Gastrocnemius medialis (tissue), 4 donors: ENCODE measurements around the gene ZIC3. TPM values are rescaled to one million over a fixed set of nuclear protein-coding genes. Genes with fewer than 3 reads are reported as not detected.

Experiments
- ATAC-seq, 2 donors: fragments of 150-250 bp; one replicate each; pipeline ENCODE4 v1.9.1; 2016
- DNase-seq, 2 donors: peaks; one replicate each; pipeline ENCODE4 v3.0.0-alpha.2; 2019
- H3K27ac ChIP-seq, 4 donors: fragments of 200-600 bp; sonication (generic); 1 replicate in 1 of 4; 2 replicates in 3 of 4; pipeline ENCODE4 v1.5.1; 2016 to 2018; ENCODE audit warnings: mild to moderate bottlenecking in 2 of 4, moderate library complexity in 1 of 4
- H3K27me3 ChIP-seq, 3 donors: fragments of 200-600 bp; sonication (generic) in 2 of 3; 1 replicate in 1 of 3; 2 replicates in 2 of 3; pipeline versions ENCODE4 v1.5.1 to v1.6.0; 2016 to 2019; ENCODE audit warnings: mild to moderate bottlenecking in 1 of 3, moderate library complexity in 1 of 3
- H3K36me3 ChIP-seq, 2 donors: fragments of 200-600 bp; sonication (generic) in 1 of 2; one replicate each; pipeline ENCODE4 v1.5.1; 2017 to 2018
- H3K4me1 ChIP-seq, 2 donors: fragments of 200-600 bp; sonication (generic) in 1 of 2; one replicate each; pipeline ENCODE4 v1.5.1; 2016 to 2017; ENCODE audit warnings: mild to moderate bottlenecking in 2 of 2
- H3K4me3 ChIP-seq, 4 donors: fragments of 200-600 bp; sonication (generic) in 3 of 4; 1 replicate in 1 of 4; 2 replicates in 3 of 4; pipeline ENCODE4 v1.5.1; 2016 to 2019; ENCODE audit warnings: mild to moderate bottlenecking in 2 of 4
- H3K9me3 ChIP-seq, 3 donors: fragments of 200-600 bp; sonication (generic) in 2 of 3; 1 replicate in 1 of 3; 2 replicates in 2 of 3; pipeline ENCODE4 v1.5.1; 2016 to 2019
- CTCF ChIP-seq, 5 experiments: fragments of 450-650 bp in 3 of 5; fragments of 200-600 bp in 2 of 5; sonication (generic) in 2 of 5; IDR thresholded peaks in 4 of 5; conservative IDR thresholded peaks in 1 of 5; 1 replicate in 4 of 5; 2 replicates in 1 of 5; pipeline ENCODE4 v1.5.1; 2016 to 2019; ENCODE audit warnings: antibody characterized with exemption in 5 of 5, mild to moderate bottlenecking in 3 of 5, moderate library complexity in 3 of 5
- POLR2A ChIP-seq, 2 donors: fragments of 450-650 bp; IDR thresholded peaks; one replicate each; pipeline ENCODE4 v1.6.1; 2017; ENCODE audit warnings: antibody characterized with exemption in 2 of 2, mild to moderate bottlenecking in 2 of 2, moderate library complexity in 2 of 2
- in situ Hi-C, 4 donors: fragments of 200-750 bp; cut with MboI; loops; one replicate each; pipeline versions ENCODE4 v1.15.0 to v1.8.0; 2017; ENCODE audit warnings: low sequenced_read_pairs in 4 of 4
- intact Hi-C: fragments of 100-400 bp; cut with DNase I; formaldehyde crosslinking; loops from one replicate; pipeline ENCODE4 v1.15.1; 2023; ENCODE audit warnings: low total_unique reads
- total RNA-seq, 4 donors: library from RNA; depleted of rRNA; stranded (reverse); fragments of >200 nt; gene quantifications; one replicate each; pipeline versions ENCODE4 v1.1.0 to v1.2.3, GENCODE V29; 2016

ZIC3 gene
- total RNA-seq, result not detected

DNA sequence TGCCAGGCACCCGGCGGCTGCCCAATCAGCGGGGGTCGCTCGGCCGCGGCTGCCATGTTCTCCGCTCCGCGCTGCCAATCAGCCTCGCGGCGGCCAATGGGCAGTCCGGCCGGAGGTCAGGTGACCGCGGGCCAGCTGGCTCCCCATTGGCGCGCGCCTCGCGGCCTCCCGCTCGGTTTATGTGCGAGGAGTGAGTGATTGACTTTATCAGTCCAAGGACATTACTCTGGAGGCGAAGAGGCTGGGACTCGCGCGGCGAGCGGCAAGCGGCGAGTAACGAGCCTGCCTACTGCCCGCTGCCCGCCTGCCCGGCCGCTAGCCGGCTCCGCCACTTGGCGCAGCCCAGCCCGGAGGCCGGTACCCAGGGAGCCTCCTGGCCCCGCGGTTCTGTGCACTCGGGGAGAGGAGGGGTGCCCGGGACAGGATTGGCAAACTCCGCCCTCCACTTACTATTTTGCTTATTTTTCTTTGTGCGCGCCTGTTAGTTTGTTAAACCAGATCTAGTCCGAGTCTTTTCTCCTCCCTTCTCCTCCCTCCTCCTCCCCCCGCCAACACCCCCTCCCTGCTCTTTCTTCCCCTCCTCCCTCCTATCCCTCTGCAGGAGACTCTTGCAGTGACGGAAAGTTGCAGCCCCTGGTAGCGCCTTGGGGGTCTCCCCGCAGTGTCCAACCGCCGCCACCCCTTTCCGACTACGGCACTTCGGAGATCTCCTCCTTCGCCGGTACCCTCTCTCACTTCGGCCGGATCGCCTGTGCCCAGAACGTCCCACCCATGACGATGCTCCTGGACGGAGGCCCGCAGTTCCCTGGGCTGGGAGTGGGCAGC lies at the start of gene ZIC3:
TSS of gene ZIC3 (plus strand) at position 207 of the 825 bp plus-strand sequence. CDS start at position 772, 565 bp downstream.
- no peaks in the 10 kb centered on the region for H3K9me3 ChIP-seq
- no peaks in the 10 kb centered on the region for H3K36me3 ChIP-seq
- in situ Hi-C loops (no loop called here), intact Hi-C loops (no loop called here)
- TF ChIP-seq POLR2A (IDR thresholded peaks at IDR 0.05) (no peak), CTCF (IDR thresholded peaks at IDR 0.05 in 4 of 5, conservative IDR thresholded peaks at IDR 0.05 in 1 of 5) (no peak)
- DNase-seq, result peak; percentile 22 to 43
- peak; percentile 77 to 82 for ATAC-seq
- H3K27ac ChIP-seq, result no peak within 1 kb of the TSS
- H3K4me3 ChIP-seq, result peak within 1 kb of the TSS; percentile 54 to 70 (median 56)
- peaks cover 0 to 6% of the 10 kb centered on the region in 2 donors for H3K4me1 ChIP-seq
- H3K27me3 ChIP-seq, result peaks cover 62 to 83% (median 76%) of the 10 kb centered on the region in 3 donors

DNA sequence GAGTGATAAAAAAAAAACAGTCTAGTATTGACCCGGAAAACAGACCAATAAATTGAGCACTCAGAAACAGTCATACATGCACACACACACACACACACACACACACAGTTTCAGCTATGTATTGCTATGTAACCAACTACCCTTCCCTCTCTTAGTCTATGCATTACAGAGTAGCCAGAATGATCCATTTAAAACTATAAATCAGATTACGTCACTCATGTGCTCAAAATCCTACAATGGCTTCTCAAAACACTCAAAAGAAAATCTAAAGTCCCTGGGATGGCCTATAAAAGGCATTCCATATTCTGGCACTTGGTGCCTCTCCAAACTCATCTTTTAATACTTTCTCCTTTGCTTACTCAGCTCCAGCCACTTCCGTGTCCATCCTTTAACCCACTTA lies 46.5 kb upstream of the ZIC3 start:
- no peak for ATAC-seq
- H3K9me3 ChIP-seq, result no peaks in the 10 kb centered on the region
- no peaks in the 10 kb centered on the region for H3K36me3 ChIP-seq
- no peak overlapping the region for H3K27ac ChIP-seq
- in situ Hi-C loops (no loop called here), intact Hi-C loops (no loop called here)
- H3K4me1 ChIP-seq, result no peaks in the 10 kb centered on the region
- H3K4me3 ChIP-seq, result no peak overlapping the region
- H3K27me3 ChIP-seq, result peaks cover 0 to 6% (median 0%) of the 10 kb centered on the region in 3 donors
- TF ChIP-seq CTCF (IDR thresholded peaks at IDR 0.05 in 4 of 5, conservative IDR thresholded peaks at IDR 0.05 in 1 of 5), result no peak
- TF ChIP-seq POLR2A (IDR thresholded peaks at IDR 0.05), result no peak
- DNase-seq, result no peak

DNA sequence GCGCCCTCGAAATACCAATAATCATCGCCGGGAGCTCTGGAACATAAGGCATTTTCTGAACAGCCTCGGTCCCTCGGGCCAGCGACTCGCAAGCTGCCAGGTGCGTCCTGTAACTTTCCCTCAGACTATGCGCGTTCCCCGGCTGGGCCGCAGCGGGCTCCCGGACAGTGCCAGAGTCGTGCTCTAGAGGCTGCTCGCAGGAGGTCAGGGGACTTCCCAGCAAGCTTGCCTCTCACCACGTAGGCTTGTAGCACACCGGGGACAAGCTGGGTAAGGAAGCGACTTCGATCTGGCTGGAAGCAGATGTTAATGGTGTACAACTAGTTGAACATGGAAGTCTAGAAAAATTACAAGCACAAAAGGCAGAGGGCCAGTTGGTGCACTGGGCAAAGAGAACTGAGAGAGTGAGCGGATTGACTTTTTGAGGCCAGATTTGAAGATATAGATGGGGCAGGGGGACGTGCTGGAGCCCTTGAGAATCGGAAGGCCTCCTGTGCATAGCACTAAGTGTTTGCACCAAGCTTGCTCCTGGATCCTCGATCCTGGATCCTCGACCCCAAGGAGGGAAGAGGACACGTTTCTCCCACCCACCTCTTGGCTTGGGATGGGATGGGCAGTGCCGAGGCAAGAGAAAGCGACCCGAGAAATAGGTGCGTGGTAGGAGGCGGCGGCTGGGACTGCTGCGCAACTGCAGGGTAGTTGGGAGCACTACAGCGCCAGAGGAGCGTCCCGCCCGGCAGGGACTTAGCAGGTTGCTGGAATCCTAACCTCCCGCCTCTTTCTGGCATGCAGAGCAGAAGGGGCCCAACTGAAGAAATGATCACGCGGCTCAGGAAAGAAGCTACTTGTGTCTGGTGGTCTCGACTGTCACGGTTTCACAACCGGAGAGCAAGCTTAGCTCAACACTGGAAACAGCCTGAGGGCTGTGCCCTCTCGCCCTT lies 19.9 kb upstream of the ZIC3 start:
- H3K36me3 ChIP-seq, result no peaks in the 10 kb centered on the region
- TF ChIP-seq POLR2A (IDR thresholded peaks at IDR 0.05), result no peak
- no peak for TF ChIP-seq CTCF (IDR thresholded peaks at IDR 0.05 in 4 of 5, conservative IDR thresholded peaks at IDR 0.05 in 1 of 5)
- no peak overlapping the region for H3K27ac ChIP-seq
- ATAC-seq, result no peak
- H3K4me3 ChIP-seq, result no peak overlapping the region
- in situ Hi-C loops, result no loop called here
- intact Hi-C loops, result no loop called here
- H3K9me3 ChIP-seq, result no peaks in the 10 kb centered on the region
- H3K4me1 ChIP-seq, result no peaks in the 10 kb centered on the region
- DNase-seq, result no peak
- H3K27me3 ChIP-seq, result peaks cover 28 to 57% (median 53%) of the 10 kb centered on the region in 3 donors

DNA sequence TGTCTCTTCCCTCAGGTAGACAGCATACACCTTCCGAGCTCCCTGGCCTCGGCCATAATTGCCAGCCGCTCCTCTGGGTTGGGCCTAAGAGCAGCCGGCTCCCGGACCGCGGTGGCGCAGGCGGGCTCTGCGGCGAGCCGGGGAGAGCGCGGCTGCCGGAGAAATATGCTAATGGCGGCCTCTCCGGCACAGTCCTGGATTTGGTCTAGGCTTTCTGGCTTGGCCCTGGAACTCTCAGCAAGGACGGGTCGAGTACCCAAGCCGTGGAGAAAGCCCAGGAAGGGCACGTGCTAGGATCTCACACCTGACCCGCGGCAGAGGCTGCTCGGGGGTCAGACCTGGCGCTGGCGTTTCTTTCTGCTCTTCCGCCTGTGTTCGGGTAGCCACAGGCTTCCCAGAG lies 18.6 kb upstream of the ZIC3 start:
- Histone ChIP-seq H3K27me3 (peaks cover 33 to 64% (median 61%) of the 10 kb centered on the region in 3 donors), H3K27ac (no peak overlapping the region), H3K36me3 (no peaks in the 10 kb centered on the region), H3K4me1 (no peaks in the 10 kb centered on the region), H3K9me3 (no peaks in the 10 kb centered on the region), H3K4me3 (no peak overlapping the region)
- TF ChIP-seq POLR2A (IDR thresholded peaks at IDR 0.05) (no peak), CTCF (IDR thresholded peaks at IDR 0.05 in 4 of 5, conservative IDR thresholded peaks at IDR 0.05 in 1 of 5) (no peak)
- intact Hi-C loops (no loop called here), in situ Hi-C loops (no loop called here)
- ATAC-seq, result no peak
- DNase-seq, result no peak
